HEK293 (cell line): ENCODE data around the gene BMAL1.

Experiments used
- SETDB1 ChIP-seq: IDR thresholded peaks from one replicate; pipeline ENCODE4 v1.6.1; 2017; ENCODE audit warnings: mild to moderate bottlenecking, low read length, moderate library complexity, mixed read lengths; ENCODE audit not compliant: insufficient read length
- SP3 ChIP-seq: fragments of 450-650 bp; formaldehyde crosslinking; IDR thresholded peaks from 2 replicates; pipeline ENCODE4 v1.5.1; 2016; ENCODE audit warnings: missing biosample characterization, missing genetic modification characterization
- ZBTB10 ChIP-seq: fragments of 450-650 bp; formaldehyde crosslinking; IDR thresholded peaks from 2 replicates; pipeline ENCODE4 v1.5.1; 2016; ENCODE audit warnings: missing biosample characterization, missing genetic modification characterization
- ZNF169 ChIP-seq: fragments of 450-650 bp; formaldehyde crosslinking; IDR thresholded peaks from 2 replicates; pipeline ENCODE4 v1.5.1; 2016; ENCODE audit warnings: missing biosample characterization, missing genetic modification characterization
- ZNF211 ChIP-seq: fragments of 450-650 bp; formaldehyde crosslinking; IDR thresholded peaks from 2 replicates; pipeline ENCODE4 v1.5.1; 2016; ENCODE audit warnings: low read depth, missing biosample characterization, missing genetic modification characterization
- ZNF423 ChIP-seq: fragments of 450-650 bp; formaldehyde crosslinking; IDR thresholded peaks from 2 replicates; pipeline ENCODE4 v1.5.1; 2016; ENCODE audit warnings: missing biosample characterization, missing genetic modification characterization
- TF ChIP-seq, protein P1 (sequence below): fragments of 450-650 bp; formaldehyde crosslinking; IDR thresholded peaks from 2 replicates; pipeline ENCODE4 v1.5.1; 2016; ENCODE audit warnings: missing biosample characterization, missing genetic modification characterization

- no peak for TF ChIP-seq SETDB1
- TF ChIP-seq, protein P1, sequence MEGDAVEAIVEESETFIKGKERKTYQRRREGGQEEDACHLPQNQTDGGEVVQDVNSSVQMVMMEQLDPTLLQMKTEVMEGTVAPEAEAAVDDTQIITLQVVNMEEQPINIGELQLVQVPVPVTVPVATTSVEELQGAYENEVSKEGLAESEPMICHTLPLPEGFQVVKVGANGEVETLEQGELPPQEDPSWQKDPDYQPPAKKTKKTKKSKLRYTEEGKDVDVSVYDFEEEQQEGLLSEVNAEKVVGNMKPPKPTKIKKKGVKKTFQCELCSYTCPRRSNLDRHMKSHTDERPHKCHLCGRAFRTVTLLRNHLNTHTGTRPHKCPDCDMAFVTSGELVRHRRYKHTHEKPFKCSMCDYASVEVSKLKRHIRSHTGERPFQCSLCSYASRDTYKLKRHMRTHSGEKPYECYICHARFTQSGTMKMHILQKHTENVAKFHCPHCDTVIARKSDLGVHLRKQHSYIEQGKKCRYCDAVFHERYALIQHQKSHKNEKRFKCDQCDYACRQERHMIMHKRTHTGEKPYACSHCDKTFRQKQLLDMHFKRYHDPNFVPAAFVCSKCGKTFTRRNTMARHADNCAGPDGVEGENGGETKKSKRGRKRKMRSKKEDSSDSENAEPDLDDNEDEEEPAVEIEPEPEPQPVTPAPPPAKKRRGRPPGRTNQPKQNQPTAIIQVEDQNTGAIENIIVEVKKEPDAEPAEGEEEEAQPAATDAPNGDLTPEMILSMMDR (tag by site-specific recombination), result no peak
- no peak for TF ChIP-seq ZNF211 (tag by site-specific recombination)
- no peak for TF ChIP-seq ZNF169 (tag by site-specific recombination)
- TF ChIP-seq ZNF423 (tag by site-specific recombination), result no peak
- TF ChIP-seq SP3 (tag by site-specific recombination), result no peak
- no peak for TF ChIP-seq ZBTB10
Observed at GRCh38 chr11:13332124-13332523, 54.5 kb downstream of the BMAL1 start.
